ENCODE data around the gene TMEM161A. TPM values are rescaled to one million over a fixed set of nuclear protein-coding genes. Genes with fewer than 3 reads are reported as not detected.

The TMEM161A gene
- total and polyA plus RNA-seq, 2 experiments from 2014 or later: 121 to 136 TPM

DNA sequence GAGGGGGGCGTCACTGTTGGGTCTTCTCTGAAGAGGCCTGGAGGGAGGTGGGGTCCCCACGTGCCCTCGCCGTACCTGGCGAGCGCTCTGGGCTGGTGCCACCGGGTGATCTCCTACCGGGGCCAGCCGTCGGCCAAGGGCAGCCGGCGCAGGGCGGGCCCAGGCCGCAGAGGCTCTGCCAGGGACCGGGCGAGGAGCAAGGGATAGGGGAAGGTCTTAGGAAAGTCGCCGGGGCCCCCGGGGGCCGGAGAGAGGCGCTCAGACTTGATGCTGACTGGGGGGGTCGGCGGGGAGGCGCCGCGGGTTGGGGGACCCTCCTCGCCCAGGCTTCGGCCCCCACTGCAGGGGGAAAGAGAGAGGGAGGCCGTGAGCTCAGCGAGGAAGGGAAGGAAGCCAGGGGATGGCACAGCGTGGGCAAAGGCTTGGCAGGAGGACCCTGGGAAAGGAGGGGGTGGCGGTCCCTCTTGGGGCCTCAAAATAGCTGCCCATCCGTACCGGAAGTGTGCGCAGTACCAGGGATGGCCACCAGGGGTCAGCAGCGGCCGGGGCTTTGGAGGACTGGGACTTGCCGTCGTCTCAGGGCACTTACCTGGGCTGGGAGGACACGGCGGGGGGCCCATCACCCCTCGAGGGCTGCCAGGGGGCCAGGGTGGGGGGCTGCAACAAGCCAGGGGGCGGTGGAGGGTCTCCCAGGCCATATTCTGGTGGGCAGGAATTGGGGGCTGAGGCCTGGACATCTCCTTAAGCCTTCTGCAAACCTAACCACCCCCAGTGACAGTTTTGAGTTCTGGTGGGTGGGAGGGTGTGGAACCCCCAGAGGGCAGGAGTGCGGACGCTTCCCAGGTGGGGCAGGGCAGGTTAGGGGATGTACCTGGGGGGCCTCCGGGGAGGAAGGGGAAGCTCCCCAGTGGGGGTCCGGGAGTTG is 7.7 kb upstream of the TMEM161A start:
- no peaks in the 10 kb centered on the region for H3K4me1 ChIP-seq (ENCODE audit: low read depth)
- H3K27me3 ChIP-seq: peaks cover 2% of the 10 kb centered on the region
- H3K27ac ChIP-seq: no peak overlapping the region
- H3K4me3 ChIP-seq: no peak overlapping the region
- DNase-seq (ENCODE audit: low read depth in 1 of 2, low spot score in 1 of 2): peak; percentile 70 to 73
- no peaks in the 10 kb centered on the region for H3K9me3 ChIP-seq (ENCODE audit: low read depth)
- H3K36me3 ChIP-seq: no peaks in the 10 kb centered on the region
- TF ChIP-seq, protein P1, sequence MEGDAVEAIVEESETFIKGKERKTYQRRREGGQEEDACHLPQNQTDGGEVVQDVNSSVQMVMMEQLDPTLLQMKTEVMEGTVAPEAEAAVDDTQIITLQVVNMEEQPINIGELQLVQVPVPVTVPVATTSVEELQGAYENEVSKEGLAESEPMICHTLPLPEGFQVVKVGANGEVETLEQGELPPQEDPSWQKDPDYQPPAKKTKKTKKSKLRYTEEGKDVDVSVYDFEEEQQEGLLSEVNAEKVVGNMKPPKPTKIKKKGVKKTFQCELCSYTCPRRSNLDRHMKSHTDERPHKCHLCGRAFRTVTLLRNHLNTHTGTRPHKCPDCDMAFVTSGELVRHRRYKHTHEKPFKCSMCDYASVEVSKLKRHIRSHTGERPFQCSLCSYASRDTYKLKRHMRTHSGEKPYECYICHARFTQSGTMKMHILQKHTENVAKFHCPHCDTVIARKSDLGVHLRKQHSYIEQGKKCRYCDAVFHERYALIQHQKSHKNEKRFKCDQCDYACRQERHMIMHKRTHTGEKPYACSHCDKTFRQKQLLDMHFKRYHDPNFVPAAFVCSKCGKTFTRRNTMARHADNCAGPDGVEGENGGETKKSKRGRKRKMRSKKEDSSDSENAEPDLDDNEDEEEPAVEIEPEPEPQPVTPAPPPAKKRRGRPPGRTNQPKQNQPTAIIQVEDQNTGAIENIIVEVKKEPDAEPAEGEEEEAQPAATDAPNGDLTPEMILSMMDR (IDR thresholded peaks at IDR 0.05; ENCODE audit: low read depth, low read length): peak; percentile 90

DNA sequence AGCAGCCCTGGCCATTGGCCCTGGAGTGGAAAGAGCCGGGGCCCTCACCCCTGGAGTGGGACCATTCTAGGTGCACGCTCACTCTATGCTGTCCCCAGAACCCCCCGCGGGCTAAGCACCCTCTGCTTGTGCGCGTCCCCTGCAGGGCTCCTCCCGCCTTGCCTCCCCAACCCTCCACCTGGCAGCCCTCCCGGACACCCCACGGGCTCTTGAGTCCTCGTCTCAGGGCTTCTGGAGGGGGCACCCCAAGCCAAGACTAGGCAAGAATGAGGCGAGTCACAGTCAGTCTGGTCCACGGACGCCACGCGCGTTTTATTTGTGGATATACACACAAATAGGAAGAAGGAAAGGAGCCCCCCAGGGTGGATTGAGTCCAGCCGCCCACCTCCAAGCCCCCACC is 7.0 kb upstream of the TMEM161A start:
- Histone ChIP-seq H3K36me3 (no peaks in the 10 kb centered on the region), H3K4me1 (ENCODE audit: low read depth) (no peaks in the 10 kb centered on the region), H3K9me3 (ENCODE audit: low read depth) (no peaks in the 10 kb centered on the region), H3K27me3 (peaks cover 3% of the 10 kb centered on the region), H3K27ac (no peak overlapping the region), H3K4me3 (no peak overlapping the region)
- TF ChIP-seq, protein P1 (IDR thresholded peaks at IDR 0.05; ENCODE audit: low read depth, low read length): no peak
- DNase-seq (ENCODE audit: low read depth in 1 of 2, low spot score in 1 of 2): no peak

DNA sequence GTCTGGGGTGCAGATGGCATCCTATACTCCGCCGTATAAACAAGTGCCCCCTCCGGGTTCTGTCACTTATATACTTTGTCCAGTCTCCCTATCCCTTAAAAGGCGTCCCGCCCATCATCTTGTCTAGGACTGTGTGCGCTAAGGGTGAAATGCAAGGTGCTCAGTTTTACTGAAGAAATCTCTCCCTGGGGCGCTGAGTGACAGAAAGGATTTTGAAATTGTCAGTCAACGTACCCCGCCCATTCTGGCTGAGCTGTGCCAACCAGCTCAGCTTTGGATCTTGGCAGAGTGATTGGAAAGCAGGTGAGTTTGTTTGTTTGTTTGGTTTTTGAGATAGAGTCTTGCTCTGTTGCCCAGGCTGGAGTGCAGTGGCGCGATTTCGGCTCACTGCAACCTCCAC is 4.1 kb upstream of the TMEM161A start:
- Histone ChIP-seq H3K36me3 (no peaks in the 10 kb centered on the region), H3K4me3 (no peak overlapping the region), H3K9me3 (ENCODE audit: low read depth) (no peaks in the 10 kb centered on the region), H3K27ac (no peak overlapping the region), H3K4me1 (ENCODE audit: low read depth) (peaks cover 2% of the 10 kb centered on the region), H3K27me3 (peaks cover 3% of the 10 kb centered on the region)
- TF ChIP-seq, protein P1 (IDR thresholded peaks at IDR 0.05; ENCODE audit: low read depth, low read length): no peak
- DNase-seq (ENCODE audit: low read depth in 1 of 2, low spot score in 1 of 2): no peak

DNA sequence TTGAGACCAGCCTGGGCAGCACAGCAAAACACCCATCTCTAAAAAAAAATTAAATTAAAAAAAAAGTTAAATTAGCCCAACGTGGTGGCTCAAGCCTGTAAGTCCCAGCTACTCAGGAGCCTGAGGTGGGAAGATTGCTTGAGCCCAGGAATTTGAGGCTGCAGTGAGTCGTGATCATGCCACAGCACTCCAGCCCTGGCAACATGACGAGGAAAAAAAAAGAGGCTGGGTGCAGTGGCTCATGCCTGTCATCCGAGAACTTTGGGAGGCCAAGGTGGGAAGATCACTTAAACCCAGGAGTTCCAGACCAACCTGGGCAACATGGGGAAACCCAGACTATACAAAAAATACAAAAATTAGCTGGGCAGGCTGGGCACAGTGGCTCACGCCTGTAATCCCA is 2.2 kb upstream of the TMEM161A start:
- no peaks in the 10 kb centered on the region for H3K9me3 ChIP-seq (ENCODE audit: low read depth)
- no peaks in the 10 kb centered on the region for H3K36me3 ChIP-seq
- peak in 1 of 2 donors; percentile 34 for DNase-seq (ENCODE audit: low read depth in 1 of 2, low spot score in 1 of 2)
- H3K27ac ChIP-seq: no peak overlapping the region
- H3K27me3 ChIP-seq: peaks cover 3% of the 10 kb centered on the region
- TF ChIP-seq, protein P1 (IDR thresholded peaks at IDR 0.05; ENCODE audit: low read depth, low read length): no peak
- H3K4me1 ChIP-seq (ENCODE audit: low read depth): peaks cover 8% of the 10 kb centered on the region
- H3K4me3 ChIP-seq: no peak overlapping the region

DNA sequence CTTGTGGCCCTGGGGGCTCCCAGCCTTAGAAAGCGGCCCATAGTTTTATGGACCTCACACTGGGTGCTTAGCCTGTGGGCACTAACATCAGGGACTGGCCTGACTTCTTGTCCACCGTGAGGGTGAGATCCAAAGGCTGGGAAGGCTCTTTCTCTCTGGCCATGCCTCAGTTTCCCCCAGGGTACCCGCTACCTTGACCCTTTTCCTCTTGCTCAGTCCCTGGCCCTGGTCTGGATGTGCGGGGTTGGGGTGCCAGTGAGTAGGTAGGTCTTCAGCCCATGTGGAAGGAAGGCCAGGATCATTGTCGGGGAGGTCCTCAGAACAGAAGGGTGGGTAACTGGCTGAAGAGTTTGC is 1.6 kb upstream of the TMEM161A start:
- H3K27ac ChIP-seq: no peak overlapping the region
- no peaks in the 10 kb centered on the region for H3K9me3 ChIP-seq (ENCODE audit: low read depth)
- peaks cover 3% of the 10 kb centered on the region for H3K27me3 ChIP-seq
- no peak overlapping the region for H3K4me3 ChIP-seq
- H3K36me3 ChIP-seq: no peaks in the 10 kb centered on the region
- TF ChIP-seq, protein P1 (IDR thresholded peaks at IDR 0.05; ENCODE audit: low read depth, low read length): no peak
- peaks cover 14% of the 10 kb centered on the region for H3K4me1 ChIP-seq (ENCODE audit: low read depth)
- no peak for DNase-seq (ENCODE audit: low read depth in 1 of 2, low spot score in 1 of 2)

All from cardiac muscle cell (in vitro differentiated cells and primary cell).